Adrenal gland (tissue), 5 donors: Measurements from ENCODE around the gene CDIPT.

Experiments
- POLR2A ChIP-seq, 2 donors: fragments of 450-650 bp; IDR thresholded peaks; one replicate each; pipeline ENCODE4 v1.6.1; 2017; ENCODE audit warnings: antibody characterized with exemption in 2 of 2, mild to moderate bottlenecking in 2 of 2, moderate library complexity in 1 of 2
- TF ChIP-seq, protein P1 (sequence below), 6 experiments: fragments of 450-650 bp in 4 of 6; fragments of 200-600 bp in 2 of 6; sonication (generic) in 1 of 6; IDR thresholded peaks; 1 replicate in 5 of 6; 2 replicates in 1 of 6; pipeline versions ENCODE4 v1.5.1 to v1.8.0; 2016 to 2021; ENCODE audit warnings: antibody characterized with exemption in 6 of 6, mild to moderate bottlenecking in 2 of 6, moderate library complexity in 1 of 6
- donor health status: DM: no; HTN: no; CAD: no.

DNA sequence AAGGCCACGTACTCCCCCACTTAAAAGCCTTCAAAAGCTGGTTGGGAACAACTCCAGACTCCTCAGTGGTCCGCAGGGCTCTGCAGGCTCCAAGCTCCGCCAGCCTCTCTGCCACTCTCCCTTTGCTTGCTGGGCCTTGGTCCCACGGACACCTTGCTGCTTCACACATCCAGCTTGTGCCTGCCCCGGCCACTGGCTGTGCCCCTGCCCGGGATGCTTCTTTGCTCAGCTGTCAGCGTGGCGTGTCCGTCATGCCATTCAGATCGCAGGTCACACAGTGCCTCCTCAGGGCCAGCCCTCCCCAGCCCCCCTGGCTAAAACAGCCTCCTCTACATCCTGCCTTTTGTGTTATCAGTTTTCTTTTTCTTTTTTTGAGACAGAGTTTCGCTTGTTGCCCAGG is 49.1 kb upstream of the CDIPT start:
- TF ChIP-seq, protein P1, sequence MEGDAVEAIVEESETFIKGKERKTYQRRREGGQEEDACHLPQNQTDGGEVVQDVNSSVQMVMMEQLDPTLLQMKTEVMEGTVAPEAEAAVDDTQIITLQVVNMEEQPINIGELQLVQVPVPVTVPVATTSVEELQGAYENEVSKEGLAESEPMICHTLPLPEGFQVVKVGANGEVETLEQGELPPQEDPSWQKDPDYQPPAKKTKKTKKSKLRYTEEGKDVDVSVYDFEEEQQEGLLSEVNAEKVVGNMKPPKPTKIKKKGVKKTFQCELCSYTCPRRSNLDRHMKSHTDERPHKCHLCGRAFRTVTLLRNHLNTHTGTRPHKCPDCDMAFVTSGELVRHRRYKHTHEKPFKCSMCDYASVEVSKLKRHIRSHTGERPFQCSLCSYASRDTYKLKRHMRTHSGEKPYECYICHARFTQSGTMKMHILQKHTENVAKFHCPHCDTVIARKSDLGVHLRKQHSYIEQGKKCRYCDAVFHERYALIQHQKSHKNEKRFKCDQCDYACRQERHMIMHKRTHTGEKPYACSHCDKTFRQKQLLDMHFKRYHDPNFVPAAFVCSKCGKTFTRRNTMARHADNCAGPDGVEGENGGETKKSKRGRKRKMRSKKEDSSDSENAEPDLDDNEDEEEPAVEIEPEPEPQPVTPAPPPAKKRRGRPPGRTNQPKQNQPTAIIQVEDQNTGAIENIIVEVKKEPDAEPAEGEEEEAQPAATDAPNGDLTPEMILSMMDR (IDR thresholded peaks at IDR 0.05), result no peak
- TF ChIP-seq POLR2A (IDR thresholded peaks at IDR 0.05), result no peak
